HL-60 (cell line): ENCODE results near the gene FREM3.

Experiments used
- DNase-seq, 2 experiments: peaks; one replicate each; pipeline ENCODE4 v3.0.0-alpha.2; 2010 to 2020; ENCODE audit warnings: low read depth in 1 of 2, low spot score in 1 of 2
- H3K27ac ChIP-seq: fragments of 250-450 bp; sonication (Bioruptor Pico); replicated peaks from 2 replicates; pipeline ENCODE4 v1.5.1; 2020; ENCODE audit warnings: mild to moderate bottlenecking, moderate library complexity
- H3K27me3 ChIP-seq: fragments of 250-450 bp; sonication (Bioruptor Pico); 2 replicates; pipeline ENCODE4 v1.5.1; 2021; ENCODE audit warnings: mild to moderate bottlenecking, moderate library complexity; ENCODE audit not compliant: insufficient read depth, poor library complexity, severe bottlenecking
- H3K4me3 ChIP-seq: replicated peaks from 2 replicates; pipeline ENCODE4 v1.5.1; 2011; ENCODE audit warnings: mild to moderate bottlenecking, control low read depth, low read length; ENCODE audit not compliant: insufficient read depth
- GABPA ChIP-seq: IDR thresholded peaks from 2 replicates; pipeline ENCODE4 v1.6.1; 2012; ENCODE audit warnings: low read depth
- POLR2AphosphoS5 ChIP-seq: IDR thresholded peaks from 2 replicates; pipeline ENCODE4 v1.6.1; 2012; ENCODE audit warnings: low read depth
- SPI1 ChIP-seq: IDR thresholded peaks from 2 replicates; pipeline ENCODE4 v1.6.1; 2012; ENCODE audit warnings: low read depth, mild to moderate bottlenecking, borderline replicate concordance
- TF ChIP-seq, protein P1 (sequence below): IDR thresholded peaks from 2 replicates; pipeline ENCODE4 v1.6.1; 2012; ENCODE audit warnings: low read depth; ENCODE audit not compliant: insufficient replicate concordance
- TF ChIP-seq, protein P2 (sequence below): IDR thresholded peaks from one replicate; pipeline ENCODE4 v1.5.1; 2011; ENCODE audit warnings: low read length, control low read depth, inconsistent platforms; ENCODE audit not compliant: insufficient read depth

Gene FREM3

DNA sequence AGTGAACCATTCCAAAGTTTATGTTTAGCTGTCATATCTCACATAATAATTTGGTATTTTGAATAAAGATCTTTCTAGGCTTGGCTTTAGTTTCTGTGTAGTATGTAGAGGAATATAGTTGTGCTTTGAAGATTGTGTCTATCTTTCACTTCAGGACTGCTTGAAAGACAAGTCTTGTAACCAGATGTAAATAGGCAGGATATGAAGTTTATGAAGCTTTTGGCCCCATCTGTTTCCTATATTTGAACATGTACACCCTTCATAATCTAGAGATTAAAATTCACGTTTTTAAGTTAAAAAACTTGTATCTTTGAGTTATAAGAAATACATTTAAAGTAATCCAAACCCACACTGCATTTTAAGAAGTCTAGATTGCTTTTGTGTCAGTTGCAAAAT lies 11.7 kb upstream of the FREM3 start:
- no peak for TF ChIP-seq SPI1
- no peak for TF ChIP-seq GABPA
- DNase-seq, result no peak
- H3K4me3 ChIP-seq, result no peak overlapping the region
- H3K27me3 ChIP-seq, result no peaks in the 10 kb centered on the region
- H3K27ac ChIP-seq, result no peak overlapping the region

DNA sequence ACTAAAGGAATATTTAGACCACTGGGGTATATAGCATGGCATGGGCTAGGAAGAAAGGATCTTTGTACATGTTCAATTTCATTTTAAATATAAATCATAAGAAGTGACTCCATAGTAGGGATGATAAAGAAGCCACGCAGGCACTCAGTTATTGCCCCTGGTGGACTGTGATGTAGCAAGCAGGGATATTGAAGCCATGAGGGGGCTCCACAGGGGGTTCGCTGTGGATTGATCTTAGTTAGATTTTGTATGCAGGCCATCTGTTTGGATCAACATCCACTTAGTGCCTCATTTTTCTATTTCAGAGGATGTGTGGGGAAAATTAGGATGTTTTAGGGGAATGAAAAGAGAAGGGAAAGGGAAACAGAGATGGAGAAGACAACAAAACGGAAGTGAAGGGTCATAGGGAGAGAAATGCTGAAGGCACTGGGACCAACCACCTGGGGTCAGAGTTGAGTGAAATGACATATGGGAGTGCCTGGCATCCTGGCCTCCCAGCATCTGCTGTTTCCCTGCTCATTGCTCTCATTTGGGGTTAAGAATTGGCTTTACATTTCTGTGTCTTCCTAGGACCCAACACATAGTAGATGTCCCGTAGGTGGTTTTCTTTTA lies 11.2 kb upstream of the FREM3 start:
- Histone ChIP-seq H3K27ac (no peak overlapping the region), H3K27me3 (no peaks in the 10 kb centered on the region), H3K4me3 (no peak overlapping the region)
- DNase-seq, result no peak
- TF ChIP-seq, protein P1, sequence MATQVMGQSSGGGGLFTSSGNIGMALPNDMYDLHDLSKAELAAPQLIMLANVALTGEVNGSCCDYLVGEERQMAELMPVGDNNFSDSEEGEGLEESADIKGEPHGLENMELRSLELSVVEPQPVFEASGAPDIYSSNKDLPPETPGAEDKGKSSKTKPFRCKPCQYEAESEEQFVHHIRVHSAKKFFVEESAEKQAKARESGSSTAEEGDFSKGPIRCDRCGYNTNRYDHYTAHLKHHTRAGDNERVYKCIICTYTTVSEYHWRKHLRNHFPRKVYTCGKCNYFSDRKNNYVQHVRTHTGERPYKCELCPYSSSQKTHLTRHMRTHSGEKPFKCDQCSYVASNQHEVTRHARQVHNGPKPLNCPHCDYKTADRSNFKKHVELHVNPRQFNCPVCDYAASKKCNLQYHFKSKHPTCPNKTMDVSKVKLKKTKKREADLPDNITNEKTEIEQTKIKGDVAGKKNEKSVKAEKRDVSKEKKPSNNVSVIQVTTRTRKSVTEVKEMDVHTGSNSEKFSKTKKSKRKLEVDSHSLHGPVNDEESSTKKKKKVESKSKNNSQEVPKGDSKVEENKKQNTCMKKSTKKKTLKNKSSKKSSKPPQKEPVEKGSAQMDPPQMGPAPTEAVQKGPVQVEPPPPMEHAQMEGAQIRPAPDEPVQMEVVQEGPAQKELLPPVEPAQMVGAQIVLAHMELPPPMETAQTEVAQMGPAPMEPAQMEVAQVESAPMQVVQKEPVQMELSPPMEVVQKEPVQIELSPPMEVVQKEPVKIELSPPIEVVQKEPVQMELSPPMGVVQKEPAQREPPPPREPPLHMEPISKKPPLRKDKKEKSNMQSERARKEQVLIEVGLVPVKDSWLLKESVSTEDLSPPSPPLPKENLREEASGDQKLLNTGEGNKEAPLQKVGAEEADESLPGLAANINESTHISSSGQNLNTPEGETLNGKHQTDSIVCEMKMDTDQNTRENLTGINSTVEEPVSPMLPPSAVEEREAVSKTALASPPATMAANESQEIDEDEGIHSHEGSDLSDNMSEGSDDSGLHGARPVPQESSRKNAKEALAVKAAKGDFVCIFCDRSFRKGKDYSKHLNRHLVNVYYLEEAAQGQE, result no peak
- TF ChIP-seq SPI1 (no peak), GABPA (no peak), POLR2AphosphoS5 (no peak)
- TF ChIP-seq, protein P2, sequence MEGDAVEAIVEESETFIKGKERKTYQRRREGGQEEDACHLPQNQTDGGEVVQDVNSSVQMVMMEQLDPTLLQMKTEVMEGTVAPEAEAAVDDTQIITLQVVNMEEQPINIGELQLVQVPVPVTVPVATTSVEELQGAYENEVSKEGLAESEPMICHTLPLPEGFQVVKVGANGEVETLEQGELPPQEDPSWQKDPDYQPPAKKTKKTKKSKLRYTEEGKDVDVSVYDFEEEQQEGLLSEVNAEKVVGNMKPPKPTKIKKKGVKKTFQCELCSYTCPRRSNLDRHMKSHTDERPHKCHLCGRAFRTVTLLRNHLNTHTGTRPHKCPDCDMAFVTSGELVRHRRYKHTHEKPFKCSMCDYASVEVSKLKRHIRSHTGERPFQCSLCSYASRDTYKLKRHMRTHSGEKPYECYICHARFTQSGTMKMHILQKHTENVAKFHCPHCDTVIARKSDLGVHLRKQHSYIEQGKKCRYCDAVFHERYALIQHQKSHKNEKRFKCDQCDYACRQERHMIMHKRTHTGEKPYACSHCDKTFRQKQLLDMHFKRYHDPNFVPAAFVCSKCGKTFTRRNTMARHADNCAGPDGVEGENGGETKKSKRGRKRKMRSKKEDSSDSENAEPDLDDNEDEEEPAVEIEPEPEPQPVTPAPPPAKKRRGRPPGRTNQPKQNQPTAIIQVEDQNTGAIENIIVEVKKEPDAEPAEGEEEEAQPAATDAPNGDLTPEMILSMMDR, result no peak

DNA sequence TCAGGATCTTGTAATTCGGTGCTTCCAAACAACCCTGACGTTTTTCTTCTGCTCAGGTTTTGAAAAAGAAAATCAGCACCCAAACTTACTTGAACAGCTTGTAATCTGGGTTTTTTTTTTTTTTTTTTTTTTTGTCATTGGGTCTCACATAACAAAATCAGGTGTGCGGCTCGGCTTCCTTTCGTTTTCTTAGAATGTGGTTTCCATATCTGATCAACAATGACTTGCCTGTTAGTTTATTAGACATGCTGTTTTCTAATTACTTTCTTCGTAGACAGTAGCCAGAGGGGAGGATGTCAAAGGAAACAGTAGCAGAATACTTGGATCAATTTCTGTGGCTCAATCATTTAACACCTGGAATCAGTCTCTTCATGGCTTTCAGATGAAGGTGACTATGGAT lies 890 bp upstream of the FREM3 start:
- Histone ChIP-seq H3K4me3 (no peak overlapping the region), H3K27me3 (peaks cover 24% of the 10 kb centered on the region), H3K27ac (no peak overlapping the region)
- TF ChIP-seq, protein P1, result no peak
- TF ChIP-seq SPI1 (no peak), GABPA (no peak), POLR2AphosphoS5 (no peak)
- TF ChIP-seq, protein P2, result no peak
- no peak for DNase-seq

DNA sequence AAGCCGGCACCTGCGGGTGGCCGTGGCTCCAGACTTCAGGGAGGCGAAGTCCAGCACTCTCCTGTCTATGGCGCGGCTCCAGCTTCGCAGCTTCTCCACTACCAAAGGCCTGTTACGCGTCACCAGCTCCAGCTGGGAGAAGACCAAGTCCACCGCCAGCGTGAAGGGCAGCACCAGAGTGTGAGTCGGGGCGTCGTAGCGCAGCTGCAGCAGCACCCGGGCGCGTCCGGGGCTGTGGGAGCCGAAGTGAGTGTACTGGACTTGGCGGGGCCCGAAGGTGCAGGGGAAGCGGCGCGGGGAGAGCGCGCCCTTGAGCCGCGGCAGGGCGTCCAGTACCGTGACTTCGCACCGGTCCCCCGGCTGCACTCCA lies 444 bp downstream of the FREM3 start:
- TF ChIP-seq, protein P2, result no peak
- TF ChIP-seq SPI1 (no peak), POLR2AphosphoS5 (no peak), GABPA (no peak)
- TF ChIP-seq, protein P1, result no peak
- no peak overlapping the region for H3K4me3 ChIP-seq
- peaks cover 24% of the 10 kb centered on the region for H3K27me3 ChIP-seq
- H3K27ac ChIP-seq, result no peak overlapping the region
- no peak for DNase-seq
